ENCODE data around the gene USP3.

DNA sequence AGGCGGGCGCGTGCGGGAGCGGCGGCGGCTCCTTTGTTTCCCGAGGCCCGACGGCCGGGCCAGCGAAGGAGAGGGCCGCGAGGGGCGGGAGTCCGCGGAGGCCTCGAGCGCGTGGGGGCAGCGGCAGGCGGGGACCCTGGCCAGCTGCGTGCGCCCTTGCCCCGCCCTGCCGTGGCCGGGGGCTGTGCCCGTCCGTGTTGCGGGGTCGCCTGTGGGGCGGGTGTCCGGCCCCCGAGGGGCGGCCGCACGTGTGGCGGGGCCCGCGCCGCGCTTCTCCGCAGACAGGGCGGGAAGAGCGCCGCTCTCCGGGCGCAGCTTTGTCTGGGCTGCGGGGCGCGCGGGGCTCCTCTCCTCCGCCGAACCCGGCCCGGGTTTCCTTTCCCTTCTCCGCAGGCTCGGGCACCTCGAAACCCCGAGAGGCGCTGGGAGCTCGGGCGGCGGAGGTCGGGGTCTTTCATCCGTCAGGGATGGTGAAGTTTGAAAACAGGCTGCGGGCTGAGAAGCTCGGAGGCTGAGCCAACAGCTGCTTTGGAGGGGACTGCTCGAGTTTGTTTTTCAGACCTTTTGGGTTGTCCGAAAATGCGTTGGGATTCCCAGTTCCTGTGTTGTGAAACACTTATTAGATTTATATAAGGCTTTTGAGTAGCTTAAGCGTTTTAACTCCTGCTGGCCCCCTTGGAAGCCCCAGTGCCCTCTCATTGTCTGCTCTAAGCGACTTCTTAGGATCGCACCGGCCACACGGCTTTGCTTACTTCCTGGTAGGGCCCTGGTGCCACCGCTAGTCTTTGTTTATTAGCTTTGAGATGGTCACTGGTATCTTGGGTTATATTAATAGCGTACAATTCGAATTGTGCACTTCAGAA lies 817 bp downstream of the USP3 start:
- TF ChIP-seq, protein P1, sequence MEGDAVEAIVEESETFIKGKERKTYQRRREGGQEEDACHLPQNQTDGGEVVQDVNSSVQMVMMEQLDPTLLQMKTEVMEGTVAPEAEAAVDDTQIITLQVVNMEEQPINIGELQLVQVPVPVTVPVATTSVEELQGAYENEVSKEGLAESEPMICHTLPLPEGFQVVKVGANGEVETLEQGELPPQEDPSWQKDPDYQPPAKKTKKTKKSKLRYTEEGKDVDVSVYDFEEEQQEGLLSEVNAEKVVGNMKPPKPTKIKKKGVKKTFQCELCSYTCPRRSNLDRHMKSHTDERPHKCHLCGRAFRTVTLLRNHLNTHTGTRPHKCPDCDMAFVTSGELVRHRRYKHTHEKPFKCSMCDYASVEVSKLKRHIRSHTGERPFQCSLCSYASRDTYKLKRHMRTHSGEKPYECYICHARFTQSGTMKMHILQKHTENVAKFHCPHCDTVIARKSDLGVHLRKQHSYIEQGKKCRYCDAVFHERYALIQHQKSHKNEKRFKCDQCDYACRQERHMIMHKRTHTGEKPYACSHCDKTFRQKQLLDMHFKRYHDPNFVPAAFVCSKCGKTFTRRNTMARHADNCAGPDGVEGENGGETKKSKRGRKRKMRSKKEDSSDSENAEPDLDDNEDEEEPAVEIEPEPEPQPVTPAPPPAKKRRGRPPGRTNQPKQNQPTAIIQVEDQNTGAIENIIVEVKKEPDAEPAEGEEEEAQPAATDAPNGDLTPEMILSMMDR (IDR thresholded peaks at IDR 0.05) = peak; percentile 8 to 74 (median 36)
- TF ChIP-seq POLR2A (IDR thresholded peaks at IDR 0.05) = peak; percentile 60
- TF ChIP-seq POLR2AphosphoS5 (IDR thresholded peaks at IDR 0.05) = peak in 2 of 3 donors; percentile 62 to 71

All from transverse colon (tissue), 4 donors.